HepG2 (cell line): ENCODE measurements around the gene FSHR. TPM values are rescaled to one million over a fixed set of nuclear protein-coding genes. Genes with fewer than 3 reads are reported as not detected.

Experiments used
- ATAC-seq: fragments of 200-7000 bp; cut with Tn5 transposase; 3 replicates; pipeline ENCODE4 v1.9.1; 2020; ENCODE audit warnings: mild to moderate bottlenecking, moderate library complexity
- BruUV-seq: library from RNA; stranded (reverse); fragments of 400-500 nt; replicated peaks from 2 replicates; lab custom pipeline; 2021; lab: Mats Ljungman, UMichigan
- CTCF ChIA-PET: fragments of 300-600 bp; formaldehyde crosslinking; extraction: SDS; loops from one replicate; lab custom pipeline; 2021; ENCODE audit warnings: low total read pairs, inconsistent platforms, low intra/inter-chr PET ratio; lab: Yijun Ruan, JAX
- POLR2A ChIA-PET: fragments of 350-600 bp; sonication (Branson Sonifier 250); formaldehyde crosslinking; loops from one replicate; lab custom pipeline; 2020; ENCODE audit warnings: antibody characterized with exemption, inconsistent platforms; lab: Yijun Ruan, JAX
- DNase-seq: peaks from one replicate; pipeline ENCODE4 v3.0.0-alpha.2; 2015; ENCODE audit warnings: low spot score
- FAIRE-seq: peaks from 3 replicates; lab custom pipeline; 2011; peaks lifted over from hg19 to GRCh38; lab: Jason Lieb, UNC
- H2AFZ ChIP-seq: one replicate; pipeline ENCODE4 v1.6.1; 2011; ENCODE audit warnings: low read length, inconsistent platforms
- H3K27ac ChIP-seq: fragments of 300-600 bp; 3 replicates; pipeline ENCODE4 v1.8.0; 2011; ENCODE audit warnings: mixed run types, mild to moderate bottlenecking, mixed read lengths, low read length, inconsistent platforms; ENCODE audit not compliant: insufficient read depth; ENCODE audit errors: extremely low read length
- H3K27me3 ChIP-seq, 2 experiments: fragments of 200-600 bp in 1 of 2; 2 replicates in 1 of 2; 3 replicates in 1 of 2; pipeline versions ENCODE4 v1.6.0 to v1.8.0; 2011; ENCODE audit warnings: low read length in 2 of 2, mild to moderate bottlenecking in 2 of 2, moderate library complexity in 2 of 2, inconsistent platforms in 1 of 2; ENCODE audit not compliant: insufficient read depth in 2 of 2, control insufficient read depth in 1 of 2
- H3K36me3 ChIP-seq, 2 experiments: fragments of 200-600 bp in 1 of 2; replicated peaks in 1 of 2; 2 replicates in 1 of 2; 3 replicates in 1 of 2; pipeline versions ENCODE4 v1.5.1 to v1.8.0; 2011; ENCODE audit warnings: low read length in 2 of 2, inconsistent platforms in 1 of 2; ENCODE audit not compliant: insufficient read depth in 2 of 2, control insufficient read depth in 1 of 2
- H3K4me1 ChIP-seq: 2 replicates; pipeline ENCODE4 v1.5.1; 2012; ENCODE audit warnings: low read length, inconsistent platforms; ENCODE audit not compliant: insufficient read depth
- H3K4me2 ChIP-seq: 2 replicates; pipeline ENCODE4 v1.6.0; 2011; ENCODE audit warnings: low read depth, low read length, inconsistent platforms
- H3K4me3 ChIP-seq, 3 experiments: fragments of 200-600 bp in 1 of 3; sonication (generic), shearing (Covaris generic) in 1 of 3; replicated peaks in 1 of 3; 2 replicates each; pipeline ENCODE4 v1.5.1; 2011 to 2016; ENCODE audit warnings: low read length in 3 of 3, inconsistent platforms in 2 of 3, low read depth in 2 of 3, mild to moderate bottlenecking in 2 of 3, control low read depth in 1 of 3, mixed read lengths in 1 of 3; ENCODE audit not compliant: insufficient read depth in 1 of 3
- H3K79me2 ChIP-seq: one replicate; pipeline ENCODE4 v1.6.1; 2011; ENCODE audit warnings: low read length, inconsistent platforms; ENCODE audit not compliant: insufficient read depth
- H3K9ac ChIP-seq: 2 replicates; pipeline ENCODE4 v1.6.0; 2011; ENCODE audit warnings: mild to moderate bottlenecking, low read depth, low read length, inconsistent platforms; ENCODE audit not compliant: insufficient read depth
- H3K9me3 ChIP-seq: 2 replicates; pipeline ENCODE4 v1.5.1; 2012; ENCODE audit warnings: mild to moderate bottlenecking, low read length
- H4K20me1 ChIP-seq: 2 replicates; pipeline ENCODE4 v1.6.0; 2011; ENCODE audit warnings: inconsistent platforms, mild to moderate bottlenecking, low read length, moderate library complexity; ENCODE audit not compliant: insufficient read depth
- CAMTA2 ChIP-seq: sonication (generic); formaldehyde crosslinking; IDR thresholded peaks from 2 replicates; pipeline ENCODE4 v1.4.0; 2020; ENCODE audit warnings: mild to moderate bottlenecking, missing genetic modification reagents, borderline replicate concordance
- HNF1A ChIP-seq, 2 experiments: sonication (generic) in 1 of 2; formaldehyde crosslinking in 1 of 2; IDR thresholded peaks; 2 replicates each; pipeline versions ENCODE4 v1.4.0 to v1.6.1; 2016 to 2020; ENCODE audit warnings: borderline replicate concordance in 1 of 2, low read depth in 1 of 2, mild to moderate bottlenecking in 1 of 2, missing genetic modification reagents in 1 of 2
- HOXA9 ChIP-seq: sonication (generic); formaldehyde crosslinking; IDR thresholded peaks from 2 replicates; pipeline ENCODE4 v1.8.1; 2022; ENCODE audit warnings: missing genetic modification reagents, mild to moderate bottlenecking, moderate library complexity, borderline replicate concordance
- MATR3 ChIP-seq: sonication (generic); formaldehyde crosslinking; IDR thresholded peaks from 2 replicates; pipeline ENCODE4 v1.4.0; 2020; ENCODE audit warnings: missing genetic modification reagents
- MTF2 ChIP-seq: sonication (generic); formaldehyde crosslinking; IDR thresholded peaks from 2 replicates; pipeline ENCODE4 v1.5.0; 2020; ENCODE audit warnings: missing genetic modification reagents, borderline replicate concordance
- RORA ChIP-seq: sonication (generic); formaldehyde crosslinking; IDR thresholded peaks from 2 replicates; pipeline ENCODE4 v1.5.0; 2020; ENCODE audit warnings: mild to moderate bottlenecking, missing genetic modification reagents, moderate library complexity
- SKIL ChIP-seq: sonication (generic); formaldehyde crosslinking; IDR thresholded peaks from 2 replicates; pipeline ENCODE4 v1.8.0; 2022; ENCODE audit warnings: missing genetic modification reagents, mild to moderate bottlenecking, moderate library complexity, borderline replicate concordance
- SMC3 ChIP-seq: IDR thresholded peaks from 2 replicates; pipeline ENCODE4 v1.6.1; 2011; ENCODE audit warnings: low read length, improper control_type of control experiment
- SRSF9 ChIP-seq: fragments of 200-400 bp; formaldehyde crosslinking; IDR thresholded peaks from 2 replicates; pipeline ENCODE4 v1.6.1; 2018; ENCODE audit warnings: borderline replicate concordance, mild to moderate bottlenecking, low read depth, low read length; ENCODE audit not compliant: insufficient read depth, poor library complexity, severe bottlenecking
- TP53 ChIP-seq: sonication (generic); formaldehyde crosslinking; conservative IDR thresholded peaks from 2 replicates; pipeline ENCODE4 v1.4.0; 2020; ENCODE audit warnings: missing genetic modification reagents
- ZBTB8A ChIP-seq: sonication (generic); formaldehyde crosslinking; IDR thresholded peaks from 2 replicates; pipeline ENCODE4 v1.4.0; 2020; ENCODE audit warnings: mild to moderate bottlenecking, low read depth, missing genetic modification reagents, borderline replicate concordance
- ZNF557 ChIP-seq: sonication (generic); formaldehyde crosslinking; IDR thresholded peaks from 2 replicates; pipeline ENCODE4 v1.4.0; 2020; ENCODE audit warnings: missing genetic modification reagents
- WGBS: methylation state at CpG from one replicate; pipeline ENCODE4 v1.1.6; 2017; ENCODE audit warnings: low lambda C conversion rate; 5-methylcytosine and 5-hydroxymethylcytosine counted together
- in situ Hi-C: cut with HindIII; loops from 2 replicates; pipeline ENCODE4 v1.10.0; 2017; ENCODE audit warnings: low pct_unique_long_range_greater_than_20kb; ENCODE audit not compliant: extremely low pct_ligation_motif_present
- intact Hi-C: fragments of 100-400 bp; cut with micrococcal nuclease; formaldehyde crosslinking; loops from one replicate; pipeline ENCODE4 v1.10.0; 2022; ENCODE audit not compliant: unreplicated experiment
- polyA plus RNA-seq, 8 experiments: library from polyadenylated mRNA; depleted of rRNA in 3 of 8; stranded (reverse) in 7 of 8; unstranded in 1 of 8; fragments of >200 nt; fragmentation: Illumina TruSeq in 4 of 8; extraction: Trizol in 4 of 8; gene quantifications; 2 replicates each; pipeline versions ENCODE4 v1.2.1 to v1.2.3, GENCODE V29; 2011 to 2016; ENCODE audit warnings: low read depth in 4 of 8, missing spikeins in 1 of 8, mixed read lengths in 1 of 8; ENCODE audit not compliant: insufficient read depth in 1 of 8
- total RNA-seq, 5 experiments: library from RNA; depleted of rRNA; stranded (reverse); fragments of >200 nt; fragmentation: Illumina TruSeq; extraction: Trizol; gene quantifications; 2 replicates each; pipeline ENCODE4 v1.2.3, GENCODE V29; 2016; ENCODE audit warnings: low read depth in 1 of 5

Gene FSHR
- total and polyA plus RNA-seq, 2 of the 13 experiments (the other 11 are each of a cell fraction or from before 2014, with no cell fraction given): not detected

- no peaks in the 10 kb centered on the region for H3K36me3 ChIP-seq
- POLR2A ChIA-PET: no interaction called here
- in situ Hi-C loops: no loop called here
Measured at GRCh38 chr2:49021271-49021670, 133.0 kb downstream of the FSHR start.

More at GRCh38 chr2:49021271-49021670, 133.0 kb downstream of the FSHR start:
- no peak for TF ChIP-seq ZNF557 (CRISPR knock-in tag)
- no peak for TF ChIP-seq MTF2
- TF ChIP-seq ZBTB8A (CRISPR knock-in tag): no peak
- no peak for TF ChIP-seq SMC3
- no peak for TF ChIP-seq SRSF9
- TF ChIP-seq HOXA9: no peak
- no peak for TF ChIP-seq SKIL
- no peak for TF ChIP-seq HNF1A (IDR thresholded peaks at IDR 0.05; ENCODE audit: low read depth)
- TF ChIP-seq HNF1A (CRISPR knock-in tag; IDR thresholded peaks at IDR 0.05; ENCODE audit: borderline replicate concordance): no peak
- no peak for TF ChIP-seq CAMTA2 (CRISPR knock-in tag)
- no peak for TF ChIP-seq MATR3 (CRISPR knock-in tag)
- no peak for TF ChIP-seq TP53
- TF ChIP-seq RORA (CRISPR knock-in tag): no peak
- no peak for FAIRE-seq
- no peak for DNase-seq
- H3K4me1 ChIP-seq: no peaks in the 10 kb centered on the region
- no peaks in the 10 kb centered on the region for H3K9me3 ChIP-seq
- no peaks in the 10 kb centered on the region for H4K20me1 ChIP-seq
- no peak overlapping the region for H3K4me2 ChIP-seq
- H3K27me3 ChIP-seq: no peaks in the 10 kb centered on the region
- H2AFZ ChIP-seq: no peak overlapping the region
- no peak overlapping the region for H3K9ac ChIP-seq
- 49% methylated on average over 2 of the region's 2 CpGs for WGBS
- no peak overlapping the region for H3K4me3 ChIP-seq
- CTCF ChIA-PET: no interaction called here
- H3K79me2 ChIP-seq: no peaks in the 10 kb centered on the region
- intact Hi-C loops: no loop called here
- no peak overlapping the region for H3K27ac ChIP-seq
- no peak for ATAC-seq
- BruUV-seq: no TSS peak
